Neuronal stem cell (in vitro differentiated cells): ENCODE results near the gene ELN.
A peak's percentile ranks its signal among the peaks of the same experiment; 100 is the strongest.

Experiments used
- DNase-seq: peaks from one replicate; pipeline ENCODE4 v3.0.0-alpha.2; 2013; ENCODE audit warnings: low spot score
- H2AFZ ChIP-seq: one replicate; pipeline ENCODE4 v1.6.1; 2013; ENCODE audit warnings: mild to moderate bottlenecking, low read length, inconsistent platforms
- H2AK5ac ChIP-seq: 2 replicates; pipeline ENCODE4 v1.6.1; 2013; ENCODE audit warnings: low read depth, mild to moderate bottlenecking, inconsistent platforms, low read length, moderate library complexity, mixed read lengths
- H2BK120ac ChIP-seq: 2 replicates; pipeline ENCODE4 v1.6.1; 2013; ENCODE audit warnings: low read depth, mild to moderate bottlenecking, inconsistent platforms, low read length, moderate library complexity, mixed read lengths
- H2BK12ac ChIP-seq: one replicate; pipeline ENCODE4 v1.6.1; 2013; ENCODE audit warnings: low read length, inconsistent platforms
- H2BK15ac ChIP-seq: 2 replicates; pipeline ENCODE4 v1.6.1; 2013; ENCODE audit warnings: mild to moderate bottlenecking, low read length, inconsistent platforms, mixed read lengths
- H2BK5ac ChIP-seq: one replicate; pipeline ENCODE4 v1.6.1; 2013; ENCODE audit warnings: inconsistent platforms, mild to moderate bottlenecking, low read length, moderate library complexity
- H3K14ac ChIP-seq: one replicate; pipeline ENCODE4 v1.6.1; 2013; ENCODE audit warnings: low read length, inconsistent platforms
- H3K18ac ChIP-seq: 2 replicates; pipeline ENCODE4 v1.6.1; 2013; ENCODE audit warnings: low read length, inconsistent platforms
- H3K23ac ChIP-seq: 2 replicates; pipeline ENCODE4 v1.6.1; 2013; ENCODE audit warnings: low read depth, mild to moderate bottlenecking, mixed read lengths, low read length, inconsistent platforms; ENCODE audit not compliant: poor library complexity
- H3K27ac ChIP-seq: replicated peaks from 3 replicates; pipeline ENCODE4 v1.5.1; 2013; ENCODE audit warnings: low read length, inconsistent platforms
- H3K27me3 ChIP-seq, 3 experiments: 2 replicates each; pipeline ENCODE4 v1.6.1; 2013; ENCODE audit warnings: low read length in 3 of 3, mild to moderate bottlenecking in 2 of 3, inconsistent platforms in 1 of 3, low read depth in 1 of 3, mixed read lengths in 1 of 3, moderate library complexity in 1 of 3; ENCODE audit not compliant: control insufficient read depth in 3 of 3, insufficient read depth in 3 of 3
- H3K36me3 ChIP-seq, 2 donors: replicated peaks in 1 of 2; 2 replicates each; pipeline ENCODE4 v1.6.1; 2013; ENCODE audit warnings: low read length in 2 of 2; ENCODE audit not compliant: control insufficient read depth in 2 of 2, insufficient read depth in 2 of 2
- H3K4ac ChIP-seq: 2 replicates; pipeline ENCODE4 v1.6.1; 2013; ENCODE audit warnings: inconsistent platforms, mild to moderate bottlenecking, low read length, moderate library complexity
- H3K4me1 ChIP-seq, 2 donors: 1 replicate in 1 of 2; 2 replicates in 1 of 2; pipeline ENCODE4 v1.6.1; 2013; ENCODE audit warnings: low read length in 2 of 2, low read depth in 1 of 2; ENCODE audit not compliant: control insufficient read depth in 2 of 2, insufficient read depth in 1 of 2
- H3K4me2 ChIP-seq: one replicate; pipeline ENCODE4 v1.6.1; 2013; ENCODE audit warnings: mild to moderate bottlenecking, low read length, inconsistent platforms; ENCODE audit not compliant: insufficient read depth, poor library complexity, severe bottlenecking
- H3K4me3 ChIP-seq, 2 donors: 2 replicates each; pipeline ENCODE4 v1.5.1; 2013; ENCODE audit warnings: low read length in 2 of 2, mild to moderate bottlenecking in 2 of 2, inconsistent platforms in 1 of 2, moderate library complexity in 1 of 2
- H3K79me1 ChIP-seq: one replicate; pipeline ENCODE4 v1.6.1; 2013; ENCODE audit warnings: low read depth, mild to moderate bottlenecking, inconsistent platforms, low read length, moderate library complexity
- H3K9ac ChIP-seq: one replicate; pipeline ENCODE4 v1.6.1; 2013; ENCODE audit warnings: mild to moderate bottlenecking, low read depth, low read length, inconsistent platforms; ENCODE audit not compliant: poor library complexity
- H3K9me3 ChIP-seq, 2 donors: replicated peaks in 1 of 2; 2 replicates each; pipeline versions ENCODE3 to v1.6.1; 2013; ENCODE audit warnings: low read length in 2 of 2, mild to moderate bottlenecking in 2 of 2, inconsistent platforms in 1 of 2, low read depth in 1 of 2, mixed read lengths in 1 of 2, moderate library complexity in 1 of 2; ENCODE audit not compliant: control insufficient read depth in 2 of 2, insufficient read depth in 1 of 2
- H4K8ac ChIP-seq: one replicate; pipeline ENCODE4 v1.6.1; 2013; ENCODE audit warnings: low read depth, mild to moderate bottlenecking, inconsistent platforms, low read length, moderate library complexity
- H4K91ac ChIP-seq: one replicate; pipeline ENCODE4 v1.6.1; 2013; ENCODE audit warnings: low read length, low read depth, mild to moderate bottlenecking, inconsistent platforms; ENCODE audit not compliant: poor library complexity
- WGBS, 2 donors: extraction: QIAGEN DNeasy Blood & Tissue Kit; methylation state at CpG; one replicate each; pipeline ENCODE4 v1.1.7; 2013; ENCODE audit warnings: missing lambda C conversion rate in 2 of 2, mixed read lengths in 1 of 2; ENCODE audit not compliant: insufficient read length in 2 of 2, insufficient replicate concordance in 1 of 2; ENCODE audit errors: extremely low coverage in 2 of 2; 5-methylcytosine and 5-hydroxymethylcytosine counted together

Gene ELN

GRCh38 chr7:74042746-74043522 lies 15.0 kb downstream of the ELN start:
- no peaks in the 10 kb centered on the region for H3K9me3 ChIP-seq
- peak overlapping the region; percentile 34 for H3K23ac ChIP-seq
- peaks cover 13% of the 10 kb centered on the region in 2 donors for H3K4me1 ChIP-seq
- H2BK5ac ChIP-seq = no peak overlapping the region
- H3K27me3 ChIP-seq = peaks cover 0 to 19% (median 2%) of the 10 kb centered on the region in 3 experiments
- WGBS, 2 donors = no CpG with 5 or more reads among the region's 24 CpGs
- peak overlapping the region; percentile 93 for H3K18ac ChIP-seq
- H3K4me3 ChIP-seq = no peak overlapping the region
- H3K4ac ChIP-seq = no peak overlapping the region
- peak overlapping the region; percentile 9 for H2BK120ac ChIP-seq
- peak overlapping the region; percentile 93 for H2BK12ac ChIP-seq
- no peaks in the 10 kb centered on the region for H3K36me3 ChIP-seq
- H4K8ac ChIP-seq = no peak overlapping the region
- no peak overlapping the region for H3K9ac ChIP-seq
- no peak overlapping the region for H3K4me2 ChIP-seq
- peak overlapping the region; percentile 77 for H2AFZ ChIP-seq
- H3K27ac ChIP-seq = no peak overlapping the region
- H4K91ac ChIP-seq = no peak overlapping the region
- H3K79me1 ChIP-seq = peaks cover 1% of the 10 kb centered on the region
- peak overlapping the region; percentile 77 for H2AK5ac ChIP-seq
- DNase-seq = no peak
- peak overlapping the region; percentile 59 for H3K14ac ChIP-seq
- H2BK15ac ChIP-seq = peak overlapping the region; percentile 86

- Histone ChIP-seq H3K27me3 (peaks cover 0 to 19% (median 2%) of the 10 kb centered on the region in 3 experiments), H2AFZ (peak overlapping the region; percentile 77), H3K4me1 (peaks cover 13% of the 10 kb centered on the region in 2 donors), H3K27ac (no peak overlapping the region), H2BK15ac (peak overlapping the region; percentile 18), H2BK120ac (no peak overlapping the region), H3K4me3 (no peak overlapping the region), H3K18ac (peak overlapping the region; percentile 17), H2AK5ac (no peak overlapping the region), H3K9ac (no peak overlapping the region), H2BK12ac (no peak overlapping the region), H3K79me1 (peaks cover 3% of the 10 kb centered on the region), H3K23ac (no peak overlapping the region), H3K4me2 (no peak overlapping the region), H3K9me3 (no peaks in the 10 kb centered on the region), H2BK5ac (no peak overlapping the region), H3K36me3 (no peaks in the 10 kb centered on the region), H4K8ac (no peak overlapping the region), H3K4ac (no peak overlapping the region), H3K14ac (no peak overlapping the region), H4K91ac (no peak overlapping the region)
- DNase-seq = no peak
- no CpG with 5 or more reads among the region's 9 CpGs for WGBS, 2 donors
These were observed 15.6 kb downstream of the ELN start for GRCh38 chr7:74043523-74043951.

GRCh38 chr7:74044366-74045350 lies 16.7 kb downstream of the ELN start:
- H2AFZ ChIP-seq = peak overlapping the region; percentile 10
- H3K4me2 ChIP-seq = no peak overlapping the region
- no peak overlapping the region for H2BK120ac ChIP-seq
- H3K9me3 ChIP-seq = no peaks in the 10 kb centered on the region
- peak overlapping the region; percentile 23 for H3K18ac ChIP-seq
- H3K4ac ChIP-seq = no peak overlapping the region
- no peak overlapping the region for H2BK5ac ChIP-seq
- DNase-seq = no peak
- H3K23ac ChIP-seq = no peak overlapping the region
- H2BK12ac ChIP-seq = no peak overlapping the region
- no peak overlapping the region for H3K4me3 ChIP-seq
- no CpG with 5 or more reads among the region's 20 CpGs for WGBS, 2 donors
- H3K36me3 ChIP-seq = no peaks in the 10 kb centered on the region
- H2BK15ac ChIP-seq = peak overlapping the region; percentile 2
- no peak overlapping the region for H3K14ac ChIP-seq
- H3K4me1 ChIP-seq = peaks cover 13% of the 10 kb centered on the region in 2 donors
- H3K9ac ChIP-seq = no peak overlapping the region
- no peak overlapping the region for H4K91ac ChIP-seq
- H3K27me3 ChIP-seq = peaks cover 0 to 19% (median 0%) of the 10 kb centered on the region in 3 experiments
- no peak overlapping the region for H2AK5ac ChIP-seq
- no peak overlapping the region for H4K8ac ChIP-seq
- peaks cover 3% of the 10 kb centered on the region for H3K79me1 ChIP-seq
- no peak overlapping the region for H3K27ac ChIP-seq
